GM12891 (cell line): ENCODE measurements around the gene CFAP100.
A peak's percentile ranks its signal among the peaks of the same experiment; 100 is the strongest.

ENCODE experiments used
- DNase-seq: peaks from one replicate; pipeline ENCODE4 v3.0.0; 2011; ENCODE audit warnings: low spot score; ENCODE audit not compliant: insufficient read length
- FAIRE-seq: peaks from 2 replicates; lab custom pipeline; 2011; peaks lifted over from hg19 to GRCh38; lab: Jason Lieb, UNC
- PAX5 ChIP-seq: IDR thresholded peaks from 2 replicates; pipeline ENCODE4 v1.6.1; 2011; ENCODE audit warnings: low read length, moderate library complexity, mild to moderate bottlenecking; ENCODE audit not compliant: insufficient read depth, severe bottlenecking
- POLR2A ChIP-seq: IDR thresholded peaks from 2 replicates; pipeline ENCODE4 v1.6.1; 2011; ENCODE audit warnings: low read depth, low read length, control low read depth
- POLR2AphosphoS5 ChIP-seq: IDR thresholded peaks from 2 replicates; pipeline ENCODE4 v1.6.1; 2011; ENCODE audit warnings: low read depth, low read length, control low read depth
- POU2F2 ChIP-seq: IDR thresholded peaks from 2 replicates; pipeline ENCODE4 v1.6.1; 2011; ENCODE audit warnings: low read depth, mild to moderate bottlenecking, control low read depth, low read length, moderate library complexity
- SPI1 ChIP-seq: IDR thresholded peaks from 2 replicates; pipeline ENCODE4 v1.6.1; 2011; ENCODE audit warnings: low read depth, low read length, control low read depth
- TAF1 ChIP-seq: IDR thresholded peaks from 2 replicates; pipeline ENCODE4 v1.6.1; 2011; ENCODE audit warnings: low read depth, low read length, control low read depth

CFAP100 gene

DNA sequence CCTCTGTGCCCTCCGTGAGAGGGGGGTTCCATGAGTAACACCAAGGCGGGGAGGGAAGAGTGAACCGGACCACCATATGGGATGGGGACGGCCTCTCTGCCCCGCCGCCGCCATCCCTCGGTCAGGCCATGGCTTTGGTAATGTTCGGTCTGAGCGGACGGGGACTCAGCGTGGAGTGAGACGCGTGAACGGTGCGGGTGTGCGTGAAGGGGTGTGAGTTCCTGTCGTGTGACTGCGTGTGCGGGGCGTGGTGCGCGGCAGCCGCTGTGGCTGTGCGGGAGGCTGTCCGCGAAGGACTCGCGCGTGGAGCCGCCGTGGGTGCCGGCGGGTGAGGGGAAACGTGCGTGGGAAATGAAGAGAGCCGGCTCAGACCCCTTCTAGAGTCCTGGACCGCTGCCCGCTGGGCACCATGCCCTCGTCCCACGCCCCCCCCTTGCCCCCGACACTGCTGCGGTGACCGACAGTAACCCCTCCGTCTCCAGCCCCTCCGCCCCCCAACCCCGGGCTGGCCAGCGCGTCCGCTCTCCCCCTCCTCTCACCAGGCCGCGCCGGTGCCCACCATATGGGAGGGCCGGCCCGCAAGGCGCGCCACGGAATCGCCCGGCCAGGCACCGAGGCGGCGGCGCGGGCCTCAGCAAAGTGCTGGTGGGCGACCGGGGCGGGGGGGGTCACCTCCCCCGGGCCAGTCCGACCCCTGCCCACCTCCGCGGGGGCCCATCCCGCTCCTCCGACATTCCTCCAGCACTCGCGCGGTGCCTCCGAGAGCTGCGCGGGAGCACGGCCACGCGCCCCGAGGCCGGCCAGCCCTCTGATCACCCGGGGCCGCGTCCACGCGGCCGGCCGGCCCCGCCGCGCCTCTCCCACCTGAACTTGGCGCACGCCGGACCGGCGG, 38.1 kb upstream of the CFAP100 start:
- FAIRE-seq = no peak
- TF ChIP-seq SPI1 (no peak), POLR2AphosphoS5 (no peak), TAF1 (no peak), PAX5 (no peak)

DNA sequence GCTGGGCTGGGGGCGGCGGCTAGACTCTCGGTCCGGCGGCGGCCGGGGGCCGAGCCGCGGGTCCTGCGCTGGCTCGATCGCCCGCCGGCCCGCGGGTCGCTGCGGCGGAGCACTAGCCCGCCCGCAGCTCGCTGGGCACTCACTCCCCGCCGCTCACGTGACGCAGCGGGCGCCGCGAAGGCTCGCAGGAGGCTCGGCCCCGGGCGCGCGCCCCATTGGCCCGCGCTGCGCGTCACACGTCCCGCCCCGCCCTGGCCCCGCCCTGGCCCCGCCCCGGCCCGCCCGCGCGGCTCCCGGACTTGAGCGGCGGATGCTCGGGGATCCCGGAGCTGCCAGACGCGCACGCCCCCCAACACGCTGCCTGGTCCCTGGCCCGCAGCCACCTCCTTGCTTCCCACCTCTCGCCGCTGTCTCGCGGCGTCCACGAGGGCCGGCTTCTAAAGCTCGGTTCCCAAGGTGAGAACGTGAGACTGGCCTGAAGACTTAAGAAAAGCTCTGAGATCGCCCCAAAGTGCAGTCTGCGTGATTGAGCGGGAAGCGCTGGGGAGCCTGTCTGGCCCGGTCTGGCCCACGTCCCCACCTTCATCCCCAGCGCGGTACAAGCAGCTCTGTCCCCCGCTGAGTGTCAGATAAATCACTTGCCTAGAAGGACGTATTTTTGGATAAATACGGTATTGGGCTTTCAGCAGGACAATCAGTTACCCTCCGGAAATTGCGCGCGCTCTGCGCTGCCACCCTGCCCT, 37.2 kb upstream of the CFAP100 start, which contains the start of gene KLF15:
KLF15 (minus strand) TSS at position 114 of the 743 bp plus-strand sequence. CDS start 4,486 bp downstream, outside the sequence.
- peak; percentile 96 for DNase-seq
- no peak for TF ChIP-seq POLR2A
- no peak for TF ChIP-seq TAF1
- no peak for TF ChIP-seq POU2F2
- no peak for TF ChIP-seq SPI1
- TF ChIP-seq POLR2AphosphoS5 = no peak
- no peak for TF ChIP-seq PAX5
- FAIRE-seq = peak; percentile 79

More for the DNA sequence above, 38.1 kb upstream of the CFAP100 start:
- DNase-seq = peak; percentile 38

DNA sequence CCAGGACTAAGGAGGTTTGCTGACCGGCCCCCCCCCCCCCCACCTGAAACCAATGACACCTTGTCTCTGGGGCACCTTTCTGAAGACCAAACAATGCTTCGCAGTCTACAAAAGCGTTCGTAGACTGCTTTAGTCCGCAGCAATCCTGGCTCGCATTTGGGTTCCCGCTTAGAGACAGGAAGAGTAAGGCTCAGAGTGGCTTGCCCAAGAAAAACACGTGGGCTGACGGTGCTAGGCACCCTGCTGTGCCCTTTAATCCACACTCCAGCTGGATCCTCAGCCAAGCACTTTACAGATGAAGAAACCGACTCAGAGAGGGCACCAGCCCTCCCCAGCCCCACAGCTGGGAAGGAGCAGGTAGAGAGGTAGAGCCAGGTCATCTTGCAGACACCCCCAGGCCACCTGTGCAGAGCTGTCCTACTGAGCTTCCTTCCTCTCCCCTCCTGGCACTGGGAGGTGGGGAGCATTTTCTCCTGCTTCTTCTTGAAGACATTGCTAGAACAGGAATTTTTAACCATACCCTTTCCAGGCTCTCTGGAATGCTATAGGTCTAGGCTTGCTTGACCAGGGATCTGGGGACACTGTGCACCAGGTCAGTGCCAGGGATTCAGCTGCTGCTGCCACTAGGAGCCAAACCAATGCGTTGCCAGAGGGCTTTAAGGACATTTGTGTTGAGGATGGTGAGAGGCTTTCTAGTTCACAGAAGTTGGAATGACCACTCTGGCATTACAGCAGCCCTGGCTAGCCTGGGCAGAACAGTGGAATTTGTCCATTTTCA, 36.5 kb upstream of the CFAP100 start:
- TF ChIP-seq PAX5 (no peak), POU2F2 (no peak), SPI1 (no peak), POLR2AphosphoS5 (no peak), POLR2A (no peak), TAF1 (no peak)
- no peak for DNase-seq
- no peak for FAIRE-seq

GRCh38 chr3:126358816-126359181, 35.9 kb upstream of the CFAP100 start:
- FAIRE-seq (no peak), DNase-seq (no peak)

DNA sequence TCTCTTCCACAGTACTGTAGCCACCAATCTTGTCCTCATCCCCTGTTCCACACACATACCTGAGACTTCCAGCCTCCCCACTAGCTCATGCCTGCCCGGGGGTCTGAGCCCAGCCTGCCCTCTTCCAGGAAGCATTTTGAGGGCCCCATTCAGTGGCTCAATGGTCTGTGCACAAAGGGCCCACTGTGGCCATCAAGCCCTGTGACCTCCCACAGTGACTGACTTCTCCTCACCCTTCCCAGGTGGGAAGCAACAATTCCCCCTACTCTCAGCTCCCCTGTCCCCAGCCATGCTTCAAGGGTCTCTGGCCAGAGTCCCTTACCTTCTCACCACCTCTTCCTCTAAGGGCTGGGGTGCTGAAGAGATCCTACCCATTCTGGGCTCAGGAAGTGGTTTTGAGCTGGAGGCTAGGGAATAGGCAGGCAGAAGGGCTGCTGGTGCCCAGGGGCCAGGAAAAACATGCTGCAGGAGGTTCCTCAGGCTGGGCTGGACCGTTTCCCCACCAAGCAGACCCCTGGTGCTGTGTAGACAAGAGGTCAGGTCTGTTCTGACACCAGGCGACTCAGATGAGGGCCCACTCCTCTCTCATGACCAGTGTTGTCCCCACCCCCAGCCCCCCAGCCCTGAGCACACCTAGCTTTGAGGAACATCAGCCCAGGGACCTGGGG, 34.5 kb upstream of the CFAP100 start:
- DNase-seq (no peak), FAIRE-seq (no peak)
- TF ChIP-seq POLR2AphosphoS5 (no peak), POLR2A (no peak), PAX5 (no peak), TAF1 (no peak), POU2F2 (no peak), SPI1 (no peak)

More at GRCh38 chr3:126358816-126359181, 35.9 kb upstream of the CFAP100 start:
- TF ChIP-seq POLR2A = no peak
- no peak for TF ChIP-seq PAX5
- no peak for TF ChIP-seq SPI1
- no peak for TF ChIP-seq TAF1
- no peak for TF ChIP-seq POU2F2
- no peak for TF ChIP-seq POLR2AphosphoS5

DNA sequence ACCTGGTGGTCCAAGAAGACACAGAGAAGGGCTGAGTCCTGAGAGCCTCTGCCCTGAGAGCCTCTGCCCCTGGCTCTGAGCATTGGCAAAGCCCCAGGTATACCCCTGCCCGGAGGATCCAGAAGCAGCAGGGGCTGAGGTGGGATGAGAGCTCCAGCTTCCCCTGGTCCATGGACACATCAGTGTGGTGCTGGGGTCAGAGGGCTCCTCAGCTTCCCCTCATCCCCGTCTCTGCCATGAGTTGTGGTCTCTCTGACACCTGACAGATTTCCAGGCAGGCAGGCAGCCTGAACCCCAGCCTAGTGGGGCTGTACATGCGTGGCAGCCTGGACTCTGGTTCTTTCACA, 34.0 kb upstream of the CFAP100 start:
- DNase-seq (no peak), FAIRE-seq (no peak)
- TF ChIP-seq POU2F2 (no peak), POLR2AphosphoS5 (no peak), POLR2A (no peak), SPI1 (no peak), PAX5 (no peak), TAF1 (no peak)

GRCh38 chr3:126361211-126361610, 33.5 kb upstream of the CFAP100 start:
- TF ChIP-seq POU2F2 (no peak), POLR2AphosphoS5 (no peak), SPI1 (no peak), PAX5 (no peak), POLR2A (no peak), TAF1 (no peak)
- no peak for DNase-seq
- no peak for FAIRE-seq

- no peak for DNase-seq
- FAIRE-seq = no peak
- TF ChIP-seq POLR2A (no peak), PAX5 (no peak), TAF1 (no peak), SPI1 (no peak), POLR2AphosphoS5 (no peak), POU2F2 (no peak)
Observed at GRCh38 chr3:126364130-126364695, 30.5 kb upstream of the CFAP100 start.
